Measurements from ENCODE around the gene POLR2I. TPM values are rescaled to one million over a fixed set of nuclear protein-coding genes. Genes with fewer than 3 reads are reported as not detected.

The POLR2I gene
- total RNA-seq, 1 experiment from 2014 or later, result 146 TPM

- Histone ChIP-seq H4K8ac (replicated peaks; ENCODE audit: insufficient read length, low read depth, low read length) (no peak overlapping the region), H3T11ph (ENCODE audit: low read length) (no peak overlapping the region), H3K23me2 (ENCODE audit: insufficient read length, low read depth, low read length, poor library complexity, severe bottlenecking) (no peaks in the 10 kb centered on the region), H2BK15ac (ENCODE audit: low read depth, low read length) (no peak overlapping the region), H3K4ac (ENCODE audit: low read depth, low read length) (no peak overlapping the region), H3K79me2 (ENCODE audit: insufficient read depth, low read length) (no peaks in the 10 kb centered on the region), H2BK12ac (ENCODE audit: insufficient read length, low read depth, low read length) (no peak overlapping the region), H3K9ac (ENCODE audit: extremely low read depth, insufficient read length, low read length) (no peak overlapping the region), H3K79me1 (ENCODE audit: insufficient read depth, low read depth, low read length, poor library complexity, severe bottlenecking) (no peaks in the 10 kb centered on the region), H4K91ac (ENCODE audit: insufficient read length, low read depth, low read length) (no peak overlapping the region), H3K23ac (ENCODE audit: insufficient read length, low read depth, low read length) (no peak overlapping the region), H2BK5ac (ENCODE audit: insufficient read length, low read length) (no peak overlapping the region), H3K14ac (ENCODE audit: insufficient read depth, low read length) (no peak overlapping the region), H2BK120ac (ENCODE audit: low read depth, low read length, poor library complexity, severe bottlenecking) (no peak overlapping the region), H3K27ac (ENCODE audit: insufficient read length, low read depth, low read length) (no peak overlapping the region), H3K18ac (ENCODE audit: insufficient read length, low read depth, low read length) (no peak overlapping the region), H2BK20ac (ENCODE audit: low read depth, low read length, poor library complexity, severe bottlenecking) (no peak overlapping the region), H3K9me3 (ENCODE audit: control insufficient read depth, low read depth, low read length) (no peaks in the 10 kb centered on the region), H4K20me1 (ENCODE audit: control insufficient read depth, insufficient read depth, insufficient read length) (no peaks in the 10 kb centered on the region), H2AFZ (ENCODE audit: low read length) (no peak overlapping the region), H3K27me3 (ENCODE audit: insufficient read depth, low read length) (no peaks in the 10 kb centered on the region), H3K56ac (ENCODE audit: insufficient read length, low read depth, low read length) (no peak overlapping the region), H3K4me2 (ENCODE audit: insufficient read depth, insufficient read length, low read length) (no peak overlapping the region), H3K4me1 (ENCODE audit: insufficient read depth, low read length) (no peaks in the 10 kb centered on the region), H4K5ac (ENCODE audit: insufficient read length, low read depth, low read length) (no peak overlapping the region), H2AK5ac (ENCODE audit: insufficient read length, low read length) (no peak overlapping the region)
- Mint-ChIP-seq H3K4me1 (no peaks in the 10 kb centered on the region), H3K27me3 (ENCODE audit: low read depth) (no peaks in the 10 kb centered on the region; the same call in 1 of the 2 replicates), H3K9me3 (no peaks in the 10 kb centered on the region), H3K27ac (peak overlapping the region in 1 of 3 experiments; percentile 46; a peak in 2 of 7 replicates), H3K36me3 (ENCODE audit: insufficient read depth in 1 of 3, low read depth in 3 of 3) (peaks cover 47 to 74% (median 65%) of the 10 kb centered on the region in 3 experiments; a peak in 6 of 7 replicates), H3K4me3 (no peak overlapping the region)
- WGBS (ENCODE audit: extremely low coverage, insufficient read length, low lambda C conversion rate), result no CpG with 5 or more reads among the region's 13 CpGs
- TF ChIP-seq CTCF (conservative IDR thresholded peaks at IDR 0.05), result no peak
- no peak for DNase-seq
Measured at GRCh38 chr19:36149673-36150406, 35.2 kb upstream of the POLR2I start.

All from H9 (cell line).